SK-MEL-5 (cell line): ENCODE results near the gene PGBD5. TPM values are rescaled to one million over a fixed set of nuclear protein-coding genes. Genes with fewer than 3 reads are reported as not detected.

Source experiments
- DNase-seq: peaks from one replicate; pipeline ENCODE4 v3.0.0-alpha.2; 2016; ENCODE audit warnings: low read depth, low spot score
- in situ Hi-C: cut with HindIII; loops from 2 replicates; pipeline ENCODE4 v1.10.0; 2016; ENCODE audit warnings: low sequenced_read_pairs, high pct_unique_total_duplicates, low pct_unique_long_range_greater_than_20kb
- total RNA-seq: library from RNA; depleted of rRNA; stranded (reverse); fragments of >200 nt; shearing (Covaris generic); gene quantifications from 2 replicates; pipeline ENCODE4 v1.2.3, GENCODE V29; 2014

Gene PGBD5
- total RNA-seq, 1 experiment from 2014 or later = 0.61 TPM

DNA sequence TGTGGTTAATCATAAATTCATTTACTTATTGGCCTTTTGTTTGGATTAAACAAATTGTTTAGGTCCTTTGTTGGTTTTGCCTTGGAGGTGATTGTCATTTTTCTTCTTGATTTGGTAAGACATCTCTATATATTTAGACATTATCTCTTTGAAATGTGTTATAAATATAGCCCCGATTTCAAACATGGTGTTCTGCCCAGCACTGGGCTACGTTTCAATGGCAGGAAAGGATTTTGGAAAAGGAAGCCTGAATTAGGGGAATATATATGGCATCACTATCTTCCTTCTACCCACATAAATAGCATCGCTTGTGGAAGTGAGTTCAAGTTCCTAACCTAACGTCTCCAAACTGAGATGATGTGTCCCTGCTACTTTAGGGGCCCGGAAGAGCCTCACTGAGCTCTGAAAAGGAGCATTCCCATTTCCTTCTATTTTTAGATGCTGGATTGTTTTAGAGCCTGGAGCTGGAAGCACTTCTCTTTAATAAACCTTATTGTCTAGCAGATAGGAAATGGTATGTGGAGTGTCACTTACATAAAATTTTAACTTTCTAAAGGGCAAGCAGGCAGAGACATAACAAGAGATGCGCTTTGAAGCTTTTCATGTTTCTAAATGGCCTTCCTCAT lies 39.4 kb downstream of the PGBD5 start:
- no peak for DNase-seq
- in situ Hi-C loops = no loop called here

DNA sequence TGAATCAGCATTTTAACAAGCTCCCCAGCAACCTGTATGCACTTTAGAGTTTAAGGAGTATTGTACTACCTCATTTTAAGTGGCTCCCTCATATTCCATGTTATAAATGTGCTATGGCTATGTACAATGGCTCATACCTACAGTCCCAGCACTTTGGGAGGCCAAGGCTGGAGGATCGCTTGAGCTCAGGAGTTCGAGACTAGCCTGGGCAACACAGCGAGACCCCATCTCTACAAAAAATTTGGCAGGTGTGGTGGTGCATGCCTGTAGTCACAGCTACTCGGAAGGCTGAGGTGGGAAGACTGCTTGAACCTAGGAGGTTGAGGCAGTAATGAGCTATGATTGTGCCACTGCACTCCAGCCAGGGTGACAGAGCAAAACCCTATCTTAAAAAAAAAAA lies 40.2 kb downstream of the PGBD5 start:
- DNase-seq = no peak
- in situ Hi-C loops = no loop called here

DNA sequence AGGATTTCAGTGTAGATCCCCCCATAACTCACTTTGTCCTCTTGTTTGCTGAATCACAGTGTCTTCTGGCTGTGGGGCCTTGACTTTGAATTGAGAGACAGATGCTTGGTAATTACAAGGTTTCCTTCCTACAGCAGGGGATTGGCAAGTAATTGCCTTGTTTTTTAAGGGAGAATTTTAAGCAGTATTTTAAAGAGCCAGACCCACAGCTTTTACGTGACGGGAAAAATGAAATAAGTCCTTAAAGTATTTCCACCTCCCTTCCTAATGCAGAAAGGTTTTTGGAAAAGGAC lies 41.0 kb downstream of the PGBD5 start:
- DNase-seq = no peak
- in situ Hi-C loops = no loop called here

DNA sequence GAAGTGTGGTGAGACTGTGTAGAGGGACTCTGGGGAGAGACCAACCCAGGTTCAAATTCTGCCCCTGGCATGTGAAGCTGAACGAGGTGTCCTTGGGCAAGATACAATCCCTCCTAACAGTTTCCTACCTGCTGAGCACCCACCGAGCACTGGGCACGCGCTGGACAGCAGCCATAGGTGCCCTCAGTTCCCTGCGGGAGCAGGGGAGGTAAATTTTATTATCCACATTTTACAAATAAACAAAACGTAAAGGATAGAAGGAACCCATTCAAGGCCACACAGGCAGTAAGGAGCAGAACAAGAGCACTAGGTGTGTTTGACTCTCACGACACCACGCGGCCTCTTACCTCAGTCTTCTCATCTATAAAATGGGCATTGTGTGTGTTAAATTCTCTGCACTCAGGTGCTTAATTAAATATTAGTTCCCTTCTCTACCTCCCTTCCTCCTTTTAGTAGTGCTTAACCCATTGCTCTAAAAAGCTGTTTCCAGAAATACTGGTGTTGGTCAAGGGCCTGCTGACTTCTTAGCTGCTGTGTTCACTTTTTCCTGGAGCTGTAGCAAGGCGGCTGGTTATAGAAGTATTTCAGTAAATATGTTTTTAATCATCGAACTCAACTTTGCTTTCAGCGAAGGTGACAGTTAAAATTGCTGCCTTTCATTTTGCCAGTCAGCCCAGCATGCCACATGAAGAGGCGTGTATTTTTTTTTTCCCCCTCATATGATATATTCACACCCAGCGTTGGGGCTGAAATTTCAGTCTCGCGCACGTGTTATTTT lies 41.6 kb downstream of the PGBD5 start:
- in situ Hi-C loops = no loop called here
- DNase-seq = no peak

DNA sequence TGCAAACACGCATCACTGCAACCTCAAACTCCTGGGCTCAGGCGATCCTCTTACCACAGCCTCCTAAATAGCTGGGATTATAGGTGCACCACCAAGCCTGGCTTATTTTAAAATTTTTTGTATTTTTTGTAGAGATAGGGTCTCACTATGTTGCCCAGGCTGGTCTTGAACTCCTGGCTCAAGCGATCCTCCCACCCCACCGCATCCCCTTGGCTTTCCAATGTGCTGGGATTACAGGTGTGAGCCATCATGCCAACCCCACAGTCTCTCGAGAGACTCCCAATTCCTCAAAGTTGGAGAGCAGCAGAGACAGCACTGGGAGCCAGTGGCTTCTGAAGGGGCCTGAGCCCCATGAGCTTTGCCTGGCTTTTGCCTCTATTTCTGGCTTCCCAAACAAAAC lies 42.7 kb downstream of the PGBD5 start:
- in situ Hi-C loops = no loop called here
- DNase-seq = no peak

DNA sequence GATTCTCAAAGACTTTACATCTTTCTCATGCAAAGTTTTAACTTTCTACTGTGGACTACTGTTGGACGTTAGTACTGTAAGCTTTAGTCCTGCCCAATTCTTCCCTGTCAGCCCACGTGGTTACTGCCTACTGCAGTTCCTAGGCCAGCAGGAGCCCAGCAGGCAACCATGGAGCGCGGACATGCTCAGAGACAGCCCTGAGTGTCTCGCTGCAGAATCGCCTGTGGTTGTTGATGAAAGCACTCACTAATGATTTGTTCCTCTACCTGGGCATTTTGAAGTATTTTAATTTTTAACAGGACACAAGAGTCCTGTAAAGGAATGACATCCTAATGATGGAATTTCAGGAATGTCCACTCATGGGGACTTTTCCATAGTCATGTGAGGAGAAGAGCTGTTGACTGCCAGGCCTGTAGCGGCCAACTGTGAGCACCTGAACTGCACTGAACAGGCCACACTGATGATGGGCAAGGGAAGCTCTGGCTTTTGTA lies 44.1 kb downstream of the PGBD5 start:
- in situ Hi-C loops = no loop called here
- DNase-seq = no peak

DNA sequence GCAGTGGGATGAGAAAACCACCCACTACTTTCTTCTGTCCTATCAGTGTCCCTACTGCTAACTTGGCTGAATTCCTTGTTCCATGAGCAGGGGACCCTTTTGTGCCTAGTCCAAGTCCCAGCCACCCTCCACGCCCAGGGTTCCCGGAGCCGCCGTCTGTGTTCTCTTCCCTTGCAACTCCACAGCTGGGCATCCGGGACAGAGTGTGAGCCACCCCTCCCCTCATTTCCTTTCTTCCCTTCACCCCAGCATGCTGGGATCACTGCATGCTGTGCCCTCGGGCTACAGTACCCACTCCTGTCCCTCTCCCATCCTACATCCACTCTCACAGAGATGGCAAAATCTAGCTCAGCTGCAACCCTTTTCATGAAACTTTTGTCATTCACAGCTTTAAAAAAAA lies 44.5 kb downstream of the PGBD5 start:
- no peak for DNase-seq
- in situ Hi-C loops = no loop called here

DNA sequence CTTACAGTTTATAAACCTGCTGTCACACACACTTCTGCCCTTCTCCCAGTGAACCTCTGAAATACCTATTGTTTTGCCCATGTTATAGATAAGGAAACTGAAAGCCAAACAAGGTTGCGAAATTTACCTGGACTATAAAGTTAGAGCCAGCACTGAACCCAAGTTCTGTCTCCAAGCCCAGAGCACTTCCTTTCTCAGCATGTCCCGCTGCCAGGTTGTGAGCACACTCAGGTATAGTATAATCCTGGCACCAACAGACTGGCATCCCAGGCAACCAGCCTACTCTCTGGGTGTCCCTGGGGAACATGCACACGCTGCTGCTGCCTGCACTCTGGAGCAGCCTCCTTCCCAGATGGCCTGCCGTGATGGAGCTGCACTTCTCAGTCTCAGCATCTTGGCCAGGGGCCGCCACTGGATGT lies 45.1 kb downstream of the PGBD5 start:
- DNase-seq = no peak
- in situ Hi-C loops = no loop called here

DNA sequence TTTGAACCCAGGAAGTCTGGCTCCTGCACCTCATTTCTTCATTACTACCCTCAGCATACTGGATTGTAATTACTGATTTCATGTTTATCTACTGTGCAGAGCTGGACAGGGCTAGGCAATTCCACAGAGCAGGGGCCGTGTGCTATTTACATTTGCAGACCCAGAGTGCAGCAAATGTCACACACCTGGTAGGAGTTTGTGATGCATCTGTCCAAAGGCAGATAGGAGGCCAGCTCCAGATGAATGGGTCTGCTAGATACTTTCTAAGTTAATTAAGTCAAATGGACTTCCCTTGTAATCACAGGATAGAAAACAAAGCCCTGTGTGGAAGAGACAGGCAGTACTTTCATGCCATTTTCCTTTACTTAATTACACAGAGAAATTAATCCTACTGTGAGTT lies 46.2 kb downstream of the PGBD5 start:
- no peak for DNase-seq
- in situ Hi-C loops = no loop called here

DNA sequence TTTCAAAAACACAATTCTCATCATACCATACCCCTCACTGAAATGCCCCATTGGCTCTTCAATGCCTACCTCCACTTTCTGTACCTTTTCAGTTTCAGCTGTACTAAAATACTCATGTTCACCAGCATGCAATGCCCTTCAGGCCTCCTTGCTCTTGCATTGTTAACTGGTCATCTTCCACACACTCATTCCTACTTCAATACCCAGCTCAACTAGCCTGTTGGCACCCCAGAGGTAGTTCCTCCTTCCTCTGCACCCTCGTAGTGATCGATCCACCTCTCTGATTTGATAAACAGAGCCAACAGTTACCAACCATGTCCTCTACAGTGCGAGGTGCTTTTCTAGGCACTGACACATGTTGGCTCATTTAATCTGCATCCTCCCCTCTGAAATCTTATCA lies 46.7 kb downstream of the PGBD5 start:
- DNase-seq = no peak
- in situ Hi-C loops = no loop called here

DNA sequence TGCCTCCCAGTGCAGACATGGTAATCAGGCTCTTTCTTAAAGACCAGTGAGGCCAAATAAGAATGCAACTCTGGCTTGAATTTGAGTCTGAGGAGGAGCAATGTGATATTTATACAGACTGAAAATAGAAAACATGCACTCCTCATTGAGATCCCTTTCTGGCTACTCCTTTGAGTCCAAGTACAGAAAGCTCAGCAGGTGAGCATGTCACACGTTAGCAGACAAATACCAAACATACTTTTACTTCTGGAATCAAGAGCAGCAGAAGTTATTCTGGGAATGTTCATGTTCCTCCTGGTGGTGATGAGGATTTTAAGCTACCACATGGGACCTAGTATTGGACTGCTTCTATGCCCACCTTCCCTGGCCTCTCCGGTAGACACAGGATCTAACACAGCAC lies 48.3 kb downstream of the PGBD5 start:
- no peak for DNase-seq
- in situ Hi-C loops = no loop called here

DNA sequence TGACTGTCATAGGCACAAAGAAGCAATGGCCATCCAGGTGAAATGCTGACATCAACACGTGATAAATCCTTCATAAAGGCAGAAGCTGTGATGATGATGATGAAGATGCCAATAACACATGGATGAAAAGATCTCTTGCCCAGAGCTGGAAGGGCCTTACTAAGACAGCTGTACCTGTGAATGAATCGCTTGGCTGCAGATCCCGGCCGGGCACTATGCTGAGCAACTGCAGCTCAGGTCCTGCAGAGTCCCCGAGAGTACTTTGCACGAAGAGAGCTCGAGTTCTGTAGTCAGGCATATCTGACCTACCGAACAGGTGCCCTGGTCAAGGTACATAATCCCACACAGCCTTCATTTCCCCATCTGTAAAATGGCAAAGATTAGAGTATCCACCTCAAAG lies 48.8 kb downstream of the PGBD5 start:
- DNase-seq = no peak

DNA sequence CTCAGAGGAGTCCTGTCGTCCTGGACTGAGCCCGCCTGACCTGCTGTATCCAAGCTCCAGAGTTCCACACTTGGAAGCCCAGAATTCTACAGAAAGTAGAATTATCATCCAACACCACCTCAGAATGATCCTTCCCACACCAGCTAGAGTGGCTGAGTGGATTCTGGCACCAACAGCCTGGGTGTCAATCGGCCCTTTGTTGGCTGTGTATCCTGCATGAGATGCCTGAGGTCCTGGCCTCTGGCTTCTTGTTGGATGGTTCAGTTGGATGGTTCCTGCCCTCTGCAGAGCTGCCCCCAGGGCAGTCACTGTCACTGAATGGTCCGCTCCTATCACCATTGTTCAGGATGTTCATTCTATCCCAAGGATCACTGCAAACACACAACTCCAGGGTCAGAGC lies 49.8 kb downstream of the PGBD5 start:
- in situ Hi-C loops = no loop called here
- DNase-seq = no peak

More for the DNA sequence above, 48.8 kb downstream of the PGBD5 start:
- in situ Hi-C loops = no loop called here

DNA sequence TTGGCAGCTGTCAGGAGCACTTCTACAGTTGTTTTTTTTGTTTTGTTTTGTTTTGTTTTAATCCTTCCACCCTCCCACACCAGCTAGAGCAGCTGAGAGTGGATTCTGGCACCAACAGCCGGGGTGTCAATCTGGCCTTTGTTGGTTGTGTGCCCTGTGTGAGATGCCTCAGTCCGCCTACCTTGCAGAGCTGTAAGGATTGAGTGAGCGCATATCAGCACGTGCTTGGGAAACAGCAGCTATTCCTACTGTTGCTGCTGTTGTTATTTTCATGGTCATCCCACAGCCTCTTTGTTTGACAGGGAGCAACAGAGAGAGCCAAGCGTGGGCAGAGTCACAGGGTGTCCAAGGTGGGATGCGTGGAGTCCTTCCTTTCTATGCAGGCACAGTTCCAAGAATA lies 50.4 kb downstream of the PGBD5 start:
- DNase-seq = no peak
- in situ Hi-C loops = no loop called here

DNA sequence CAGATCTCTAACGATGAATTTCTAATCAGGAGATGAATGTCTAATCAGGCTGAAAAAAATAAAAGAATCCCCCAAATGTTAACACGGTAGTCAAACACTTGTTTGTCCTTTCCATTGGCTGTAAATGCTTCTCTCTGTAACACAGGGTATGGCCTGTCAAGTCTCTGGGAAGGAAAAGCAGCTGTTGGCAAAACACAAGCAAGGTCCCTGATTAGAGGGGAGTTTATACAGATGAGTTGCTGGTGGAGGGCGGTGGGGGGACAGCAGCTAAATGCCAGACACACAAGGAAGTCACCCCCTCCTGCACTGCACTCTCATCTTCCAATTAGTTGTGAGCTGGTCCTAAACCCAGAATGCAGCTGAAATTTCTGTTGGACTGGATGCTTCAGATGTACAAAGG lies 51.0 kb downstream of the PGBD5 start:
- no peak for DNase-seq
- in situ Hi-C loops = no loop called here

DNA sequence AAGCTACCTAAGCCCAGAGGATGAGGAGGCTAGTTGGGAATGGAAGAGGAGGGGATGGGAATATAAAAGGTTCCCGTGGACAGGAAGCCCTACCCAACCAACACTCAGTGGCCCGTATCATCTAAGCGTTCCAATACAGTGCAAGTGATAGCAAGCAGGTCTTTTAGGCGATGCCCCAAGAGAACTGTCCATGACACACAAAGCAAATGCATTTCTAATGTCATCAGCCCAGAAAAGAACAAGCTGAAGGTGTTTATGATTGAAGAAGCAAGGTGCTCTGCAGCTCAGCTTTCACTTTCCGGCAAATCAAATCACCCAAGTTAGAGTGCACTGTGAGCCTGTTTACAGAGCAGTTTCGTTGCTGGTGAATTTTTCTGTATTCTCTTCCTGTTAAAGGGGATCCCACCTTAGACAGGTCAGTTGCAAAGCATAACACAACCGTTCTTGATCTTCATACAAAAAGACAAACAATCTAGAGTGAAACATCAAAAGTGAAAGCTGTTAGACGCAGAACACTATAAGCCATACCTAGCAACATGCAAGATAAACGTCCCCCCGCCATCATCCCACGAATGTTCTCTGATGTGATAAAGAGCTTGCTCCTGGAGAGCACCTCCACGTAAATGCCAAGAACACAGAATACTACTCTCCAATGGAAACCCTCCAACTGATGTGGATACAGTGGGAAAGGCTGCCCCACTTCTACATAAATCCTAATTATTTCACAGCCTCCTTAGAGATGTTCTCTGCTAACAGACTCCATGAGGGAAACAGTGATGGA lies 54.0 kb downstream of the PGBD5 start:
- DNase-seq = no peak

DNA sequence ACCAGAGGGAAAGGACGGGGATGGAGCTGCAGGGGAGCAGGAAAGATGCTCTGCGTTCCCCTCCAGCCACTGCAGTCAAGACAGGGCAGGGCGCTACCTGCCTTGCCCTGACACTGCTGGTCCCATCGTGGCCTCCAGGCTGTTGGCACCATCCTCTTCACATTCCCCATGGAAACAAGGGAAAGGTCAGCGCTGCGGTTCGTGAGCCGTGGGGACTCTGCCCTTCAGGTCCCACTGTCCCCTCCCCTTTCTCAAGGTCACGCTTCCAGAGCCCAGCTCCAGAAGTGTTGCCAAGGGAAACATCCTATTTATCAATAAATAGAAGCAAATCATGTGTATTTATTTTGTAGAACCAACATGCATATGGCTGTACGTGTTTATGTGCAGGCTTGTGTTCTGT lies 56.0 kb downstream of the PGBD5 start:
- no peak for DNase-seq
- in situ Hi-C loops = no loop called here

More for the DNA sequence above, 54.0 kb downstream of the PGBD5 start:
- in situ Hi-C loops = no loop called here

DNA sequence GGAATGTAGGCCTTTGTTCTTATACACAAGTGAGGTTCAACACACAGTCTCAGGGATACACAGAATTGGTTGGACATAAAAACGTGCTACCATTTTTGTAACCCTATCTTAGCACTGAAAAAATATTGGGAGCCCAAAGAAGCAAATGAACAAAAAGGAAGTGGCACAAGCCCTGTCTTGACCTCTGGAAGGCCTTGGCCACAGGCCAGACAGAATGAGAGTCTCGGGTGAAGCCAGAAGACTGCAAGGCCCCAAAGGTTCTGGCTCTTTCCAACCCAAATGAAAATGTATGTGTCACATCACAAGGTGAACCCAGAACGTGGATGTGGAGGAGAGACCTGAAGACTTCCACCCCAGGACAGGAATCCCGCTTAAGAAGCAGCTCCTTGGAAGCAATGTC lies 57.3 kb downstream of the PGBD5 start:
- in situ Hi-C loops = no loop called here
- no peak for DNase-seq

DNA sequence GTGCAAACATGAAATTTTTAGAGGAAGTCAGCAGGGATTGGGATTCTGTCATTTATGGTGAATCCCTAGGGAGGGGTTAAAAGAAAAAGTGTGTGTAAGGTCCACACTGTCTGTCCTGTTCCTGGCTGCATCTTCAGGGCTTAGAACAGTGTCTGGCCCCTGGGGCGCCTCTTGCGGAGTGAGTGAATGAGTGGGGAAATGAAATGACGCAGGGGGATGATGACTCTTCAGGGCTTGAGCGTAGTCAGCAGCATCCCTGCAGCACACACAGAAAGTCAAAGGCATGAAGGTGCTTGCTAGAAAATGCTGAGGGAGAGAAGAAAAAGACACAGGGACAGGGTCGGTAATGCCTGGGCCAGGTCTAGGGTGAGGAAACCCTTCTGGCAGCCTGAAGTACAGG lies 57.8 kb downstream of the PGBD5 start:
- in situ Hi-C loops = no loop called here
- DNase-seq = no peak
